Type B pancreatic cell (in vitro differentiated cells): ENCODE results near the gene ANKRD36C. TPM values are rescaled to one million over a fixed set of nuclear protein-coding genes. Genes with fewer than 3 reads are reported as not detected.
A peak's percentile ranks its signal among the peaks of the same experiment; 100 is the strongest.
"Not testable (repeated sequence)": the region's sequence is repeated elsewhere in the genome, so short reads cannot be mapped to it uniquely, and the experiment has no call there.

Experiments
- DNase-seq: peaks from one replicate; pipeline ENCODE4 v3.0.0; 2021; ENCODE audit warnings: mixed read lengths; ENCODE audit not compliant: unreplicated experiment; ENCODE audit errors: extremely low spot score
- H3K27ac Mint-ChIP-seq: 2 replicates; pipeline ENCODE4 v1.8.0; 2021; ENCODE audit warnings: mild to moderate bottlenecking, mixed read lengths
- H3K27me3 Mint-ChIP-seq: 2 replicates; pipeline ENCODE4 v1.8.0; 2021; ENCODE audit warnings: mixed read lengths
- H3K36me3 Mint-ChIP-seq: 2 replicates; pipeline ENCODE4 v1.8.0; 2021; ENCODE audit warnings: mixed read lengths
- H3K4me1 Mint-ChIP-seq: one replicate; pipeline ENCODE4 v1.8.0; 2021; ENCODE audit warnings: mixed read lengths; ENCODE audit not compliant: unreplicated experiment
- H3K4me3 Mint-ChIP-seq: 2 replicates; pipeline ENCODE4 v1.8.0; 2021; ENCODE audit warnings: mild to moderate bottlenecking, mixed read lengths
- H3K9me3 Mint-ChIP-seq: 2 replicates; pipeline ENCODE4 v1.8.0; 2021; ENCODE audit warnings: mixed read lengths
- CTCF ChIP-seq: fragments of 200-600 bp; sonication (generic); conservative IDR thresholded peaks from 2 replicates; pipeline ENCODE4 v1.5.0; 2021; ENCODE audit warnings: antibody characterized with exemption, mild to moderate bottlenecking
- long read RNA-seq: library from polyadenylated mRNA; unstranded; transcript quantifications from one replicate; pipeline ENCODE4 v2.0.0, GENCODE V29; 2020
- total RNA-seq: library from RNA; stranded (reverse); gene quantifications from 2 replicates; pipeline ENCODE4 v1.2.1, GENCODE V29; 2021; ENCODE audit warnings: low replicate concordance

Gene ANKRD36C
- total RNA-seq, result 10.8 and 47.0 TPM in 2 replicates
- long read RNA-seq, partial matches to known transcripts, result 8 of 12 reads
- long read RNA-seq, other reads (novel, unspliced or antisense), result 4 of 12 reads

DNA sequence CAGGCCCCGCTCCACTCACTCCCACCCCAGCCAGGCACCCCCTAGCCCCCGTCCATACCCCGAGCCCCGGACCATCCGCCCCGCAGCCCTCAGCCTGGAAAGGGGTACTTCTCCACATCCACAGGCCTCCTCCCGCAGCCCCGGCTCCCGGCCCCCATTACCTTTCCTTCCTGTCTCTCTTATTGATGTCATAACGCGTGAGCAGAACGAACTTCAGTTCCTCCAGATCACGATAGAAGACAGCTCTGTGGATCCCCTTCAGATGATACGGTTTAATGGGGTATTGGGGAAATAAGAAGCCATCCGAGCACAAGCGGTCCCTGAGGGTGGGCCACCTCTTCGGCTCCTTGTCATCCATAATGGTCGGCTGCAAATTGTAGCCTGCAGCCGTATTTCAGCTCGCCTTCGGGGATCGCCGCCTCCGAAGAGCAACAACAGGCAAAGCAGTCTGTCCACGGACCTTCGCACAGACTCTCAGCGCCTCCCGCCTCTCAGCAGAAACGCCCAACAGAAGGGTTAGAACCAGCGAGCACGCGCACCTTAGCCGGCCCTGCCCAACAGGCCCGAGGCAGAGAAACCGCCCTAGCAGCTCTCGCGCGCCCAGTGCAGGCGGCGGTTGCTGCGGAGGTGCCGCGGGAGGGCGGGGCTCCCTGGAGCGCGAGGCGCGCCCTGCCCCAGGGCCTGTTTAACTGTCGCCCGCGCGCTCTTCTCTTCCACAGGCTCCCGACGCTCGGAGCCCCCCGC, at the start of gene ANKRD36C:
TSS of gene ANKRD36C (minus strand) at position 474 of the 744 bp plus-strand sequence. CDS start at position 358, 116 bp downstream.
- DNase-seq, H3K9me3 Mint-ChIP-seq, H3K36me3 Mint-ChIP-seq, H3K4me1 Mint-ChIP-seq: not testable (repeated sequence)
- peak within 1 kb of the TSS; percentile 99 for H3K4me3 Mint-ChIP-seq
- peaks cover 20% of the 10 kb centered on the region for H3K27me3 Mint-ChIP-seq
- peak within 1 kb of the TSS; percentile 95 for H3K27ac Mint-ChIP-seq

GRCh38 chr2:96035554-96035953, 43.9 kb upstream of the ANKRD36C start:
- DNase-seq, H3K4me3 Mint-ChIP-seq: not testable (repeated sequence)

DNA sequence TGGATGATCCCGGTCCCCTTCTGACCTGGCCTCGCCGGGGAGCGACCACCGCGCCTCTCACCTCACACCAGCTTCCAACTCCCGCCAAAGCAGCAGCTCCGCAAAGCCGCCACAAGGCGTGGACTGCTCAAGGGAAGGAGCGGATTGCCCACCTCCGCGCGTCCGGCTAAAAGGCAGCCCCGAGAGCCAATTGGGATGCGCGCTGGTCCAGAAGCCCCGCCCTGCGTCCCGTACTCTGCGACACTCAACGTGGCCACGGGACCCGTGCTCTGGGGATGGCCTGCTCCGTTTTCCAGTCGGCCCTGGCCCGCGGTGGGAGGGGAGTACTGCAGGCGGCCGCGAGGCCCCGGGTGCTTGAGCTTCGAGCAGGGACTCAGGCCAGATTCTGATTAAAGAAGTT, 43.2 kb upstream of the ANKRD36C start, which contains the start of gene GPAT2:
TSS of gene GPAT2 (minus strand) at position 125 of the 400 bp plus-strand sequence. CDS start 2,557 bp downstream, outside the sequence.
- H3K36me3 Mint-ChIP-seq, H3K9me3 Mint-ChIP-seq, DNase-seq, H3K27me3 Mint-ChIP-seq, H3K27ac Mint-ChIP-seq, H3K4me3 Mint-ChIP-seq, H3K4me1 Mint-ChIP-seq: not testable (repeated sequence)

More at GRCh38 chr2:96035554-96035953, 43.9 kb upstream of the ANKRD36C start:
- H3K27me3 Mint-ChIP-seq, H3K27ac Mint-ChIP-seq, H3K9me3 Mint-ChIP-seq, H3K4me1 Mint-ChIP-seq, H3K36me3 Mint-ChIP-seq: not testable (repeated sequence)

GRCh38 chr2:96033997-96034396, 42.4 kb upstream of the ANKRD36C start:
- H3K4me1 Mint-ChIP-seq, H3K27ac Mint-ChIP-seq, H3K36me3 Mint-ChIP-seq, DNase-seq, H3K9me3 Mint-ChIP-seq, H3K4me3 Mint-ChIP-seq, H3K27me3 Mint-ChIP-seq: not testable (repeated sequence)

GRCh38 chr2:96027725-96028325, 36.2 kb upstream of the ANKRD36C start:
- H3K4me1 Mint-ChIP-seq, H3K36me3 Mint-ChIP-seq, H3K27ac Mint-ChIP-seq, DNase-seq, H3K27me3 Mint-ChIP-seq, H3K9me3 Mint-ChIP-seq, H3K4me3 Mint-ChIP-seq: not testable (repeated sequence)

DNA sequence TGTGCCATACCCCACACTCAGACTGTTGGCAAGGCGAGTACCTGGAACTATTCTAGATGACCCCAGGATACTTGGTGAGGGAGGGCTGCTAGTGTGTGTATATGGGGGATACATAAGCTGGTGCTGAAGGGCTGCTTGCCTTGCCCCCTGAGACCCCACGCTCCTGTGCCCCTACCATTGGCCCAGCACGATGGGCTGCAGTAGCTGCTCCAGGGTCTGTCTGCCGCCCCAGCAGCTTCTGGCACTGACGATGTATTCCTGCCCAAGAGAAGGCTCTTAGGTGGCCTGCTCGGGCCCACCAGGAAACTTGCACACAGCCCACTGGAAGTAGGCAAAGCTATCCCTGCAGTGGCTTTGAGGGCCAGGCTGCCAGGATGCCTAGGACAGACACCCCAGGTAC, 34.1 kb upstream of the ANKRD36C start:
- DNase-seq, H3K27ac Mint-ChIP-seq, H3K9me3 Mint-ChIP-seq, H3K36me3 Mint-ChIP-seq, H3K4me3 Mint-ChIP-seq, H3K4me1 Mint-ChIP-seq, H3K27me3 Mint-ChIP-seq: not testable (repeated sequence)

DNA sequence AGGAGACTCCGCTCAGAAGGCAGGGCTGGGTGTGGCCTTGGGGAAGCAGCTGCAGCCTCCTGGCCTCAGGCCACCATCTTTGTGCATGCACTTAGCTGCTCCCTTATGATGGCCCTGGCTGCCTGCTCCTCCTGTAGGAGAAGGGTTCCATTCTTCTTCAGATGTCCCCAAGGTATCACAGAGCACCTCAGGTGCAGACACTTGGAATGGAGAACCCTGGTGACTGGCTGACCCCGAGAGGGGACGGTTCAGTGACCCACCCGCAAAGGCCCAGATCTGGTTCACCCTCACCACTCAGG, 33.5 kb upstream of the ANKRD36C start:
- no peak for TF ChIP-seq CTCF
- Mint-ChIP-seq H3K27me3 (no peaks in the 10 kb centered on the region), H3K27ac (no peak overlapping the region), H3K9me3 (no peaks in the 10 kb centered on the region), H3K4me3 (no peak overlapping the region), H3K4me1 (peaks cover 3% of the 10 kb centered on the region), H3K36me3 (no peaks in the 10 kb centered on the region)
- no peak for DNase-seq

DNA sequence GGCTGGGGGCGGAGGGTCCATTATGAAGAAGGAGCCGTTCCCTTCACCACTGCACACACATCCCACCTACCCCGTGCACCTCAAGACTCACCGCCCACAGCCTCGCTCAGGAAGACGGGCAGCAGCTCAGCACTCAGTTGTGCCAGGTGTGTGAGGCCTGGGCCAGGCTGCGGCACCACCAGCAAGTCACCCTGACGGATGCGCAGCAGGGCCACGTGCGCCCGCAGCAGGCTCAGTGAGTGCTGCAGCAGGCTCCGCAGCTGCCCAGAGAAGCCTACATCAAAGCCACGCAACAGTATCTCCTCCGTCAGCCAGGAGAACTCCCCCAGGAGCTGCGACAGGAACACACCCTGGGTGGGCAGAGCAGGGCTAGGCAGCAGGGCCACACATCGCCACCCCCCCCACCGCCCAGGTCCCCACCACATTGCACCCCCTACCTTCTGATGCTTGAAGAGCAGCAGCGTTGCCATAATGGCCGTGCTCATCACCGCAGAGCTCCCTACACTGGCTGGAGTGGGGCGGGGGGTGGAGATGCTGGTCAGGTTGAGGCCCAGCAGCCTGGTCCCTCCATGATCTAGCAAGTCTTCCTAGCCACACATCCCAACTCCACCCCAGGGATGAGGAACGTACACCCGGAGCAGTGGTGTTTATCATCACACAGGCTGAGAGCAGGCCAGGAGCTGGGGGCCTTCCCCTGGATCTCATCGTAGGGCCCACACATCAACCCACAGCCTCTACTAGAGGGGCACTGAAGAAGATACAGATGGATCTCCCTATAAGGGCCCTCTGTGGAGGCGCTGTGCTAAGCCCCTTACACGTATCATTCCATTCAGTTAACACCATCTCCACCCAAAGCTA, 32.9 kb upstream of the ANKRD36C start:
- H3K27ac Mint-ChIP-seq, result no peak overlapping the region
- peaks cover 3% of the 10 kb centered on the region for H3K4me1 Mint-ChIP-seq
- H3K27me3 Mint-ChIP-seq, result no peaks in the 10 kb centered on the region
- DNase-seq, result no peak
- no peaks in the 10 kb centered on the region for H3K36me3 Mint-ChIP-seq
- H3K9me3 Mint-ChIP-seq, result no peaks in the 10 kb centered on the region
- no peak overlapping the region for H3K4me3 Mint-ChIP-seq
- no peak for TF ChIP-seq CTCF

DNA sequence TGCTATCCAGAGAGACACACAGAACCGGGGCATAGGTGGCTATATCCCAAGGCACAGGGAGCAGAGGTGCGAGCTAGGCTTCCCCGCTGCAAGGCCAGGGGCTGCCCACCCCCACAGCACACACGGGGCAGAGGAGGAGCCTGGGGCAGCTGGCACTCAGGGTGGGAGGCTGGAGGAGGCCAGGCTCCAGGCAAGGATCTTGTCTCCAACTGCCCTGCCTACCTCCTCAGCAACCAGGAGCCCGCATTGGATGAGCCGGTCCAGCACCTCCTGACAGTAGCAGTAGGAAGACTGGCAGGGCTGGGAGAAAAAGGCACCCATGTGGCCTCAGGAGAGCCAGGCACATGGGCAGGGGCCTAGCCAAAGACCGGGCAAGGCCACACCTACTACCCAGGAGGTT, 32.1 kb upstream of the ANKRD36C start:
- not testable (repeated sequence) for H3K4me3 Mint-ChIP-seq

More for the DNA sequence above, 32.1 kb upstream of the ANKRD36C start:
- not testable (repeated sequence) for H3K4me1 Mint-ChIP-seq, H3K36me3 Mint-ChIP-seq, H3K27ac Mint-ChIP-seq, H3K9me3 Mint-ChIP-seq, H3K27me3 Mint-ChIP-seq, DNase-seq
